ENCODE measurements around the gene PPARA.

The PPARA gene

DNA sequence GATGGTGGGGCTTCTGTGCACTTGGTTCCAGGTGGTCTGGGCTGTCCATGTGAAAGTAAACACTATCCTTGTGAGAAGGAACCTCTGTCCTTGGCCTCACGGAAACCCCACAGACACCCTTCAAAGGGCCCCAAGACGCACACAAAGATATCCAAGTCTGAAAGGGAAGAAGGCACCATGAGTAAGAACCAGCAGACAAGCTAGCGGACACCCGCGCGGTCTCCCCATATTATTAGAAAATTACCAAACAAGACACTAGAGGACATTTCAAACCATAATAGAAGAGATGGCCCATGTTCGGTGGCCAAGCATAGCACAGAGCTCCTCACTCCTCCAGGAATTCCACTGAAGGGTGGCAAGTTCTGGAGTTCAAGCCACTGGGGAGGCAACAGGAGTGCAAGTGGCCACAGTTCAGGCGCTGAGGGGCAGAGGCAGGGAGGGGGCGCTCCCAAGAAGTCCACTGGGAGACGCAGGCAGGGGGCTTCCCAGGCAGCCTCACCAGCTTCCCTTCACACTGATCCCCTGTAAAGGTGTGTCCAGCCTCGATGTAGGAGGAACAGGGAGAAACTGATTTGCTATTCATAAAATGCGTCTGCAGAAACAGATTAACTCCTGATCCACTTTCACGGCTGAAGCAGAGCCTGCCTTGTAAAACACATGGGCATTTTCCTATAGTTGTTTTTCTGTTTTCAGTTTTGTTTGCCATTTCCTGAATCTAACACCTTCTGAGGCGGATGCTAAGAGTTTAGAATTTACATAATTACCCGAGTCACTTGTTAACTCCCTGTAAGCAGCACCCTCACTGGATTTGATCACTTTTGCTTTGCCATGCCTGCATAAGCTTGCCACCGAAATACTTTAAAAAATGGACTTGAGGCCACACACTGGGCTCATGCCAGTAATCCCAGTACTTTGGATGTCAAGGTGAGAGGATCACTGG is 9.1 kb upstream of the PPARA start:
- no peak for TF ChIP-seq ZNF274 (IDR thresholded peaks at IDR 0.05; ENCODE audit: low read depth, low read length)
- no peak overlapping the region for H3K4me3 ChIP-seq (ENCODE audit: low read length)

DNA sequence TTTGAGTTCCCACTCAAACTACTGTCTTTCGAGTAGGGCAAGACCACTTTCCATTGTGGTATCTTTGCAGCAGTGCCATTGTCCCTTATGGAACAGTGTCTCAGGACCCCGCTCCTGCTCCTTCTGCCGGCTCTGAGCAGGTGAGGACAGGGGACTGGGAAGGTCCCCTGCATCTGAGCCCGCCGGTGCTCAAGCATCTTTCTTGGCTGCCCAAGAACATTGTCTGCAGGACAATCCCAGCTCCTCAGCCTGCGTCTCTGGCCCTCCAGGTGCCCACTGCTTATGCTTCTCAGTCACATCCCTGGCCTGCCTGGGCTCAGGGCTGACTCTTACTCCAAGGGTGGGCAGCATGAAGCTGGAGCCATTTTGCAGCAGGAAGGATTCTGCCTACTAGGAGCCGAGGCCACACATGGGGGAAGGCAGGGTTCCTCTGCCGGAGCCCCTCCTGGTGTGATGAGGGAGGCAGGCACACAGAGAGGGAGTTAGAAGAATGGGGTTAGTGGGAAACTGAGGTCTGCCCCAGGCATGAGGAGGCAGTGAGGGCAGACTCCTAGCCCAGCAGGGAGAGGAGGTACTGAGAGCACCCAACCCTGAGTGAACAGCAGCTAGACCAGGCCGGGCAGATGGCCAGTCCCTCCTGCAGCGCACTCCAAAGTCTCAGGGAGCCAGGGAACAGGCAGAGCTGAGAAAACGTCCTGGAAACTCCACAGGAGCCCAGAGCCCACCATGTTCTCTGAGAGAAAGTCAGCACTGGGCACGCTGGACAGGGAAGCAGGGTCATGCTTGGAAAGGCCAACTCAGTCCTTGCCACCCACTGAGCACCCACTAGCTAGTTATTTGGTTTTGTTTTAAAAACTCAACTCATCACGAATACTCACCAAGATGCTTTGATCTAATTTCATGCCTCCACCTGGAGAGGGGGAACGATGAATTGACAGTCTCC is 7.5 kb upstream of the PPARA start:
- no peak for TF ChIP-seq ZNF274 (IDR thresholded peaks at IDR 0.05; ENCODE audit: low read depth, low read length)
- no peak overlapping the region for H3K4me3 ChIP-seq (ENCODE audit: low read length)

DNA sequence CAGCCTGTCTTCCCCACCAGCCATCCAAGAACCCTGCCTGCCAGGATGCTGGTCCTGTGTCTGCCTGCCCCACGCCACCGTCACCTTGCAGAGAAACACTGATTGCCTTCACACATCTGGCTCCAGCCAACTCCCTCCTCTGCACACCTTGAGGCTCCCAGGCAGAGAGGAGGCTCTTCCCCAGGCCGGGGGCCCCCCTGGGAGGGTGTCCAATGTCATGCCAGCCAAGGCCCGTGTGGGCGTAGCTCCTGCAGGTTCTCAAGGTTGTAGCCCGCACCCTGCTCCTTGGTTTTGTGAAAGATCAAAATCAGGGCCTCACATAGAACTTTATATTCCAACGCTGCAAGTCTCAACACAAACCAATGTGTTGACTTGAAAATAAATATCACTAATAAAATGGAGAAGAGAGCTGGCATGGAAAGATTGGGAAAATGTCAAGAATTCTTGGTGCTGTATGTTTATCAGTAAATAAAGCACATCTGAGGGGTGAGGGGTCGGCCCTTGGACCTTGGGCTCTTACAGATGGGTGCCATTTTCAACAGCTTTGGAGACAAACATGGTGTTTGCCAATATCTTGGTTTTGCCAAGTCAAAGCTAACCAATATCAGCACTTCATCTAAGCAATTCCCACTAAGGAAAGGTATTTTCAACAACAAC is 6.7 kb upstream of the PPARA start:
- H3K4me3 ChIP-seq (ENCODE audit: low read length): no peak overlapping the region
- TF ChIP-seq ZNF274 (IDR thresholded peaks at IDR 0.05; ENCODE audit: low read depth, low read length): no peak

DNA sequence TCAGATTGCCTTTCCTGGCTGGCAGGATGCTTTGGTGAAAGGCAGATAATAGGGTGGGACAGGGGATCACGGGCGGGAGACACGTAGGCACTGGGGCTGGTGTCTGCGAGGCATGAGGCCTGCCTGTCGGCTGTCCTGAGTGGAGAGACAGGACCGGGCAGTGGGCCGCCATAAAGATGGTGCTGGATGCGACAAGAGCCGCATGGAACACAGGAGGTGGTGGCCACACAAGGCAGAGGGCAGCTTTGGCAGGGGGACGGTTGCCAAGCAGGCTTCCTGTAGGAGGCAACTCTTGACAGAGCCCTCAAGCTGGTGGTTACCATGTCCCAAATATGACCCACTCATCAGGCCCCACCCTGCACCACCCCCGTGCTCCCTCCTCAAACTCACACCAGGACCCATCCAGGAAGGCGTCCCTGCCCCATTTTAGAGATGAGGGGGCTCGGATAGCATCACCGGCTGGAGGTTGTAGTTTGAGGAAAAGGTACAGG is 4.9 kb upstream of the PPARA start:
- H3K4me3 ChIP-seq (ENCODE audit: low read length): no peak overlapping the region
- no peak for TF ChIP-seq ZNF274 (IDR thresholded peaks at IDR 0.05; ENCODE audit: low read depth, low read length)

DNA sequence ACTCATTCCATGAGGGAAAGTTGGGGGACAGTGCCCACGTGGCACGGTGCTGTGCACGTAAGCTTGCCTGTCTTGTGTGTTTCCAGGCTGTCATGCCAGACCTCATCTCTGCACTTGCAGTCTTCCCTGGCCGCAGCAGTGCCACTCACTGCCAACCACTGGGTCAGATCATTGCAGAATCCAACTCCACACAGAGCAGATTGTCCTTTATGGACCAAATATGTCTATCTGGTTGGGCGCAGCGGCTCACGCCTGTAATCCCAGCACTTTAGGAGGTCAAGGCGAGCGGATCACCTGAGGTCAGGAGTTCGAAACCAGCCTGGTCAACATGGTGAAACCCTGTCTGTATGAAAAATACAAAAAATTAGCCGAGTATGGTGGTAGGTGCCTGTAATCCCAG is 4.4 kb upstream of the PPARA start:
- TF ChIP-seq ZNF274 (IDR thresholded peaks at IDR 0.05; ENCODE audit: low read depth, low read length): no peak

DNA sequence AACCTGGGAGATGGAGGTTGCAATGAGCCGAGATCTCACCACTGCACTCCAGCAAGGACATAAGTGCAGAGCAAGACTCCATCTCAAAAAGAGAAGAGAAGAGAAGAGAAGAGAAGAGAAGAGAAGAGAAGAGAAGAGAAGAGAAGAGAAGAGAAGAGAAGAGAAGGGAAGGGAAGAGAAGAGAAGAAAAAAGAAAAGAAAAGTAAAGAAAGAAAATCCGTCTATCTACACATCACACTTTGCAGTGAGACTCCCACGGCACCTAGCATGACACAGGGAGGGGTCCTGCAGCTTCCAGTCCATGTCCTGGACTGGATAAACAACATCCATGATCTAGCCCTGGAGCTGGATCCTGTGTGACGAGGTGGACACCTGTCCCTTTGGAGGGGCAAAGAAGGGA is 4.0 kb upstream of the PPARA start:
- no peak for TF ChIP-seq ZNF274 (IDR thresholded peaks at IDR 0.05; ENCODE audit: low read depth, low read length)
- H3K4me3 ChIP-seq (ENCODE audit: low read length): no peak overlapping the region

More for the DNA sequence above, 4.4 kb upstream of the PPARA start:
- H3K4me3 ChIP-seq (ENCODE audit: low read length): no peak overlapping the region

DNA sequence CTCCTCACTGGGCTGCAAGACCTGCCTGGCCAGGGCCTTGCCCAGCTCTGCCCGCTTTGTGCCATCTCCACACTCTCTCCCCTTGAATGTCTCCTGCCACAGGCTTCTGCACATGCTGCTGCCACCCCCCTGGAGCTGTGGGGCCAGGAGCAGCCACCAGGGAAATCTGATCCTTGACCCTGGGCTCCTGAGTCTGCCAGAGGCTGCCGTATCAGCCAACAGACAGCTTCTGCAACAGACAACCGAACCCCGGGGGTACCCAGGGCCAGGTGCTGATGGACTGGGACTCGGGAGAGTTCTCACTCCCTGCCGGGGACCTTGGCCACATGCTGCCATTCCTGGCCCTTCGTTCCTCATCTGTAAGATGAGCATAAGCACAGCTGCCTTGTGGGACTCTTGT is 3.3 kb upstream of the PPARA start:
- TF ChIP-seq ZNF274 (IDR thresholded peaks at IDR 0.05; ENCODE audit: low read depth, low read length): no peak
- no peak overlapping the region for H3K4me3 ChIP-seq (ENCODE audit: low read length)

DNA sequence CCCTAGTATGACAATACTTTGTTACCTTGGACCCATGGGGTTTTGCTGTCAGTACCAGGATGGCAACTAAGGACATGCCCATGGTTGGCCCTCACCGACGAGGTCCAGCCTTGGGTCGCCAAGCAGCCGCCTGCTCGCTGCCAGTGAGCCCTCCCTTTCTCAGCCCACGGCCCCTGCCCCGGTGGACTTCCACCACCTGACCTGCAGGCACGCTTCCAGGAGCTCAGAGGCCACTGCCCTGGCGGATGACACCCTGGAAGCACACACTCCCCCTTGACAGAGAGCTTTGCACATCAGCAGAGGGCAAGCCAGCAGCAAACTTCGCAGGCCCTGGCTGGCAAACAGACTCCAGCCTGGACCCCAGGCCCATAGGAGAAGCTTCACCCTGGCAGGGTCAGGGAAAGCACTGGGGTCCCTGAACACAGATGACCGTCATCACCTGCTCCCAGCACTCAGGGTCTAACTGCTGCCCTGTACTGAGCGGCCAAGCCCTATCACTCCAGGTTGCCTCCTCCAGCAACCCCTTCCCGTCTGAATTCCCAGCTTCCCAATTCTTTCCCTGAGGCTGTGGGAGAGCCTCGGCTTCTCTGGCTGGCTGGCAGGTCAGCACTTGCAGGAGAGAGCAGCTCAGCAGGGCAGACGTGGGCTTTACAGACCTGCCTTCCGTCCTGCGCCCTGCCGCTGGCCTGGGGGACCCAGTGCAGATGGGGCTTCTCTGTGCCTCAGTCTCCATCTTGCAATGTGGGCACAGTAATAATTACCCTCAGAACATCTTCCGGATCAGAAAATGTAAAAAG is 2.7 kb upstream of the PPARA start:
- H3K4me3 ChIP-seq (ENCODE audit: low read length): no peak overlapping the region
- TF ChIP-seq ZNF274 (IDR thresholded peaks at IDR 0.05; ENCODE audit: low read depth, low read length): no peak

DNA sequence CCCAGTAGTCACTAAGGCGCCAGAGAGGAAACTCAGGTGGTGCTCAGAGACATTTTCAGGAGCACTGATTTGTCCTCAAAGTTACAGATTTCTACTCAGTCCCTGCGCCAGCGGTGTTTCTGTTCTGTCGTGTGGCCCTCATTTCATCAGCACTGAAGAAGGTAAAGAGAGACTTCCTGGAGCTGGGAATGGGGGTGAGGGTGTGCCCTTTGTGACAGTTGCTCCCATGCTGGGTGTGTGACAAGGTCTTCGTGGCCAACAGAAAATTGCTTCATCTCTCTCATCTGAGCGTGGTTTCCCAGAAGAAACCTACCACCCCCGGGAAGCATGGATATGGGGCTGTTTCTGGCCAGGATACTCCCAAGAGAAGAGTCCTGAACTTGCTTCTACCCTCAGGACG is 2.0 kb upstream of the PPARA start:
- TF ChIP-seq ZNF274 (IDR thresholded peaks at IDR 0.05; ENCODE audit: low read depth, low read length): no peak
- no peak overlapping the region for H3K4me3 ChIP-seq (ENCODE audit: low read length)

DNA sequence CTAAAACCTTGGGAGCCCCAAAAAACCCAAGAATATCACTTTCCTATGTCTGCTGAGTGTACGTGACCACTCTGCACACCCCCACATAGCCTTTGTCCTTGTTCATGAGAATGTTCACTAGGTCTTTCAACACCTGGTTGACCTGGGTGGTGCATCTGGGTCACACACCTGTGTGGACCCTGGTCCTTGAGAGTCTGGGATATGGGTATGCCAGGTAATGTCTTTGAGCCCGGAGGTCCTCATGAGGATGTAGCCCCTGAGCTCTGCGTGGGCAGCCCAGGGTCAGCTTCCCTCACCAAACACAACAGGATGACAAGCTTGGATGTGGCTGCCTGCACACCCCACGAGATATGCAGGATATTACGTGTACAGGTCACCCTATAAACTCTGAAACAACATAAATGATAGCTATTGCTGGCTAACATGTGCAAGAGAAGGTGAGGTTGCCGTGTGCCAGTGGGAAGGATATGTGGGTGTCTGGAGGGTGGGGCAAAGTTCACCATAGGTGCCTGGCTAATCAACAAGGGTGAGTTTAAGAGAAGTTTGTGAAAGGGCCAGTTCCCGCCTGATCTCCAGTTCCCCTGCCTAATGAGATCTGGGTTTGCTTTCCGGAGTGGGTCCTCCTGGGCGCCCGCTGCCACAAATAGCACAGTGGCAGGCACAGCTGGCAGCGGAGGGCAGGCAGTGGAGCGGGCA is 1.4 kb upstream of the PPARA start:
- H3K4me3 ChIP-seq (ENCODE audit: low read length): peak overlapping the region; percentile 58; the same call in 1 of the 2 replicates
- no peak for TF ChIP-seq ZNF274 (IDR thresholded peaks at IDR 0.05; ENCODE audit: low read depth, low read length)

DNA sequence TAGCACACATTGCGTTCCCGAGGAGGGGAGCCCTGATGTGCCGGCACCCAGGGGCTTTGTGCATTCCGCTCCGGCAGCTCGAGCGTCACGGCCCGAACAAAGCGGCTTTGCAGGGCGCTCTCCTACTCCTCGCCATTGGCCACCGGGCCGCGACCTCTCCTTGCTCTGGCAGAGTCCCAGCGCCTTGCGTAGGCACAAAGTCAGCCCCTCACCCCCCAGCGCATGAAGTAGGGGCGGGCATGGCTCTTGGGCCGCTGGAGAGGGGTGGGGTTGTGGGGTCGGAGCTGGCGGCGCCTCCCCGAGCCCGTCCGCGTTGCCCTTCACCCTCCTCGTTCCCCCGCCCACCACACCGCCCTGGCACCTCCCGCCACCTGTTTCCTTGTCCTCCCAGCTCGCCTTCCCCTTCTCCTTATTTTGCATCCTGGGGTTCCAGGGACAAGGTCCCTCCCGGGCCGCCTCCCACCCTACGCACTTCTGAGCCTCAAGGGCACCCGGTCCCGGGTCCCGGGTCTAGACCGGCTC is 753 bp upstream of the PPARA start:
- peak overlapping the region; percentile 58; the same call in 1 of the 2 replicates for H3K4me3 ChIP-seq (ENCODE audit: low read length)
- TF ChIP-seq ZNF274 (IDR thresholded peaks at IDR 0.05; ENCODE audit: low read depth, low read length): no peak

DNA sequence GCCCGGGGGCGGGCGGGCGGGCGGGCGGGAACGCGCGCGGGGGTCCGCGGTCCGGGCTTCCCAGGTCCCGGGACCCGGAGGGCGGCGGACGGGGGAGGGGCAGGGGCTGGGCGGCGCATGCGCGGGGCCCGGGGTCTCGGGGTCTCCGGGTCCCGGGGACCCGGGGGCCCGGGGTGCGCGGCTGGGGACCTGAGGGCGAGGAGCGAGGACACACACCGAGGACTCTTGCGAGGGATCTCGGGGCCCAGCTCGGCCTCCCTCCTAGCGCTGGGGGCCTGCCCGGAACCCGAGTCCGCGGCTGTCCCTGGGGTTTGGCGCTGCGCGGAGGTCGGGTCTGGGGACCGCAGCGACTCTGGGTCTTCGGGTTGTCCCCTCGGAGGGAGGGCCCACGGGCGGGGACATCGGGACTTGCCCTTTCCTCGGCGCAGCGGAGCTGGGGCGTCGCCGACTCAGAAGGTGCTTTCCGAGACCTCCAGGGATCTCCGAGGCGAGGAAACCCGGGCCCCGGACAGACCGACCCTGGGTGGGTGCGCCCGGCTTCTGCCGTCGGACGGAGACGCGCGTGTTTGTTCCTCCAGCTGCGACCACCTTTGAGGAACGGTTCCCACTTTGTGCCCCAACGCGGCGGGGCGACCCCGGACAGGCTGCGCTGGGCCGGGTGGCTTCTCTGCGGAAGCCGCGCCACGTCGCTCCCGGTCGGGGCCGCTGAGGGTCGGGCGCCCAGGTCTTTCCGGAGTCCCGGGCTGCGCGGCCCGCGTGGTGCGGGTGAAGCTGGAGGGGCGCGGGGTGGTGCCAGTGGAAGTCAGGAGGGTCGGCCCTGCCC is 540 bp downstream of the PPARA start:
- peak overlapping the region; percentile 91 for H3K4me3 ChIP-seq (ENCODE audit: low read length)
- no peak for TF ChIP-seq ZNF274 (IDR thresholded peaks at IDR 0.05; ENCODE audit: low read depth, low read length)

All from GM08714 (cell line).